Neural progenitor cell (in vitro differentiated cells): ENCODE measurements around the gene MYO1C.

Source experiments
- EZH2 ChIP-seq: fragments of 200-600 bp; sonication (generic); IDR thresholded peaks from 2 replicates; pipeline ENCODE4 v1.6.1; 2017; ENCODE audit warnings: antibody characterized with exemption, mild to moderate bottlenecking, moderate library complexity
- TF ChIP-seq, protein P1 (sequence below): fragments of 200-600 bp; sonication (generic); IDR thresholded peaks from 2 replicates; pipeline ENCODE4 v1.5.1; 2017; ENCODE audit warnings: antibody characterized with exemption, mild to moderate bottlenecking

DNA sequence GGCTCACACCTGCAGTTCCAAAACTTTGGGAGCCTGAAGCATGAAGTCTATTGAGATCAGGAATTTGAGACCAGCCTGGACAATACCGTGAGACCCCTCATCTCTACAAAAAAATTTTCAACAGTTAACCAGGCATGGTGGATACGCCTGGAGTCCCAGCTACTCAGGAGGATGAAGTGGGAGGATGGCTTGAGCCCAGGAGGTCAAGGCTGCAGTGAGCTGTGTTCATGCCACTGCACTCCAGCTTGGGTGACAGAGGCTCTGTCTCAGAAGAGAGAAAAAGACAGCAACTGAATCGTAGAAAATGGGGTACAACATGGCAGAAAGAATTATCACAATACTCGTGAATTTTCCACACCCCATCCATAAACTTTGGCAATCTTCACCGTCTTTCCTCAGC lies 39.6 kb downstream of the MYO1C start:
- TF ChIP-seq, protein P1, sequence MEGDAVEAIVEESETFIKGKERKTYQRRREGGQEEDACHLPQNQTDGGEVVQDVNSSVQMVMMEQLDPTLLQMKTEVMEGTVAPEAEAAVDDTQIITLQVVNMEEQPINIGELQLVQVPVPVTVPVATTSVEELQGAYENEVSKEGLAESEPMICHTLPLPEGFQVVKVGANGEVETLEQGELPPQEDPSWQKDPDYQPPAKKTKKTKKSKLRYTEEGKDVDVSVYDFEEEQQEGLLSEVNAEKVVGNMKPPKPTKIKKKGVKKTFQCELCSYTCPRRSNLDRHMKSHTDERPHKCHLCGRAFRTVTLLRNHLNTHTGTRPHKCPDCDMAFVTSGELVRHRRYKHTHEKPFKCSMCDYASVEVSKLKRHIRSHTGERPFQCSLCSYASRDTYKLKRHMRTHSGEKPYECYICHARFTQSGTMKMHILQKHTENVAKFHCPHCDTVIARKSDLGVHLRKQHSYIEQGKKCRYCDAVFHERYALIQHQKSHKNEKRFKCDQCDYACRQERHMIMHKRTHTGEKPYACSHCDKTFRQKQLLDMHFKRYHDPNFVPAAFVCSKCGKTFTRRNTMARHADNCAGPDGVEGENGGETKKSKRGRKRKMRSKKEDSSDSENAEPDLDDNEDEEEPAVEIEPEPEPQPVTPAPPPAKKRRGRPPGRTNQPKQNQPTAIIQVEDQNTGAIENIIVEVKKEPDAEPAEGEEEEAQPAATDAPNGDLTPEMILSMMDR: no peak
- no peak for TF ChIP-seq EZH2
